Loucy (cell line): Measurements from ENCODE around the gene FOXN4.

Experiments
- H2AFZ ChIP-seq: fragments of 200-600 bp; sonication (generic); 2 replicates; pipeline ENCODE4 v1.6.0; 2016; ENCODE audit warnings: antibody characterized with exemption, mild to moderate bottlenecking, low read length, moderate library complexity
- H3F3A ChIP-seq: fragments of 200-600 bp; 2 replicates; pipeline ENCODE4 v1.6.0; 2016; ENCODE audit warnings: antibody characterized with exemption, low read depth, mild to moderate bottlenecking
- H3K27me3 ChIP-seq: fragments of 200-600 bp; sonication (generic); 2 replicates; pipeline ENCODE4 v1.6.1; 2014; ENCODE audit warnings: low read length, mild to moderate bottlenecking; ENCODE audit not compliant: insufficient read depth, poor library complexity, severe bottlenecking
- H3K36me3 ChIP-seq: fragments of 200-600 bp; sonication (generic); 2 replicates; pipeline ENCODE4 v1.6.1; 2016; ENCODE audit warnings: low read length; ENCODE audit not compliant: insufficient read depth
- H3K4me1 ChIP-seq: fragments of 200-600 bp; sonication (generic); 2 replicates; pipeline ENCODE4 v1.5.1; 2014; ENCODE audit warnings: low read length, mild to moderate bottlenecking; ENCODE audit not compliant: insufficient read depth, poor library complexity, severe bottlenecking
- H3K4me2 ChIP-seq: fragments of 200-600 bp; sonication (generic); 2 replicates; pipeline ENCODE4 v1.6.0; 2014; ENCODE audit warnings: antibody characterized with exemption, low read length, low read depth, mild to moderate bottlenecking; ENCODE audit not compliant: poor library complexity, severe bottlenecking
- H3K4me3 ChIP-seq: fragments of 200-600 bp; sonication (generic); 2 replicates; pipeline ENCODE4 v1.5.1; 2014; ENCODE audit warnings: low read length, mild to moderate bottlenecking, mixed read lengths; ENCODE audit not compliant: poor library complexity, severe bottlenecking
- H3K79me2 ChIP-seq: fragments of 200-600 bp; sonication (generic); 2 replicates; pipeline ENCODE4 v1.6.1; 2014; ENCODE audit warnings: low read length; ENCODE audit not compliant: insufficient read depth
- H3K9ac ChIP-seq: fragments of 200-600 bp; sonication (generic); 2 replicates; pipeline ENCODE4 v1.6.0; 2014; ENCODE audit warnings: mild to moderate bottlenecking, low read depth, low read length, moderate library complexity; ENCODE audit not compliant: poor library complexity, severe bottlenecking
- H3K9me2 ChIP-seq: fragments of 200-600 bp; sonication (generic); replicated peaks from 2 replicates; pipeline ENCODE4 v1.6.1; 2016; ENCODE audit warnings: low read depth, low read length, mixed read lengths
- H3K9me3 ChIP-seq: fragments of 200-600 bp; sonication (generic); 2 replicates; pipeline ENCODE4 v1.6.1; 2014; ENCODE audit warnings: mild to moderate bottlenecking, antibody characterized with exemption, low read length, low read depth; ENCODE audit not compliant: insufficient read depth
- H4K20me1 ChIP-seq: fragments of 200-600 bp; sonication (generic); 2 replicates; pipeline ENCODE4 v1.6.0; 2014; ENCODE audit warnings: antibody characterized with exemption, low read length, mild to moderate bottlenecking; ENCODE audit not compliant: insufficient read depth, poor library complexity, severe bottlenecking
- CTCF ChIP-seq: fragments of 200-600 bp; sonication (generic); conservative IDR thresholded peaks from 2 replicates; pipeline ENCODE4 v1.5.1; 2014; ENCODE audit warnings: mild to moderate bottlenecking, antibody characterized with exemption, low read length
- EZH2phosphoT487 ChIP-seq: fragments of 200-600 bp; IDR thresholded peaks from 2 replicates; pipeline ENCODE4 v1.6.1; 2018; ENCODE audit warnings: antibody characterized with exemption, mild to moderate bottlenecking, moderate library complexity, borderline replicate concordance

Gene FOXN4

GRCh38 chr12:109345428-109345827 lies 36.3 kb upstream of the FOXN4 start:
- TF ChIP-seq EZH2phosphoT487: no peak
- TF ChIP-seq CTCF: no peak
- H4K20me1 ChIP-seq: no peaks in the 10 kb centered on the region
- H3K4me1 ChIP-seq: no peaks in the 10 kb centered on the region

GRCh38 chr12:109343677-109344076 lies 34.6 kb upstream of the FOXN4 start:
- Histone ChIP-seq H2AFZ (no peak overlapping the region), H3K4me3 (no peak overlapping the region), H3K27me3 (no peaks in the 10 kb centered on the region), H3K79me2 (no peaks in the 10 kb centered on the region), H3K9me3 (no peaks in the 10 kb centered on the region), H3K4me1 (no peaks in the 10 kb centered on the region), H3K9ac (no peak overlapping the region), H3K9me2 (no peaks in the 10 kb centered on the region), H3K4me2 (no peak overlapping the region), H3K36me3 (no peaks in the 10 kb centered on the region), H4K20me1 (no peaks in the 10 kb centered on the region), H3F3A (no peaks in the 10 kb centered on the region)
- TF ChIP-seq CTCF: no peak

More at GRCh38 chr12:109345428-109345827, 36.3 kb upstream of the FOXN4 start:
- no peaks in the 10 kb centered on the region for H3K9me2 ChIP-seq
- H3F3A ChIP-seq: no peaks in the 10 kb centered on the region
- no peaks in the 10 kb centered on the region for H3K36me3 ChIP-seq
- no peaks in the 10 kb centered on the region for H3K79me2 ChIP-seq
- no peak overlapping the region for H2AFZ ChIP-seq
- H3K4me2 ChIP-seq: no peak overlapping the region
- H3K4me3 ChIP-seq: no peak overlapping the region
- no peak overlapping the region for H3K9ac ChIP-seq
- H3K9me3 ChIP-seq: no peaks in the 10 kb centered on the region
- no peaks in the 10 kb centered on the region for H3K27me3 ChIP-seq

DNA sequence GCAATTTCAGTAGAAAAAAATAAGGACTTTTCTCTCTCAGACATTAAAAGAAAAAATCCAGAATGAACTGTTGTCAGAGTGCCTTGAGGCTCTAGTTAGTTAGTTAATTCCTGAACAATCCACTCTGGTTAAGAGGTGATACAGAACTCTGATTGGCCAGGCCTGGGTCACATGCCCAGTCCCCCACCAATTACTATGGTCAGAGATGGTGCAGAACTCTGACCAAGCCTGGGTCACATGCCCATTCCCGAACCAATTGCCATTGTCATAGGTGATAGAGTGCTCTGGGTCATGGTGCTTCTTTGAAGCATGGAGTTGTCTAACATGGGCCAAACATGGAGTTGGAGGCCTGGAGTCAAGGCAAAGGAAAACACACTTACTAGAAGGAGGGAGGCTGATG lies 27.5 kb upstream of the FOXN4 start:
- H3K9me3 ChIP-seq: no peaks in the 10 kb centered on the region

More for the DNA sequence above, 27.5 kb upstream of the FOXN4 start:
- Histone ChIP-seq H3K79me2 (no peaks in the 10 kb centered on the region), H3K4me1 (no peaks in the 10 kb centered on the region), H3K27me3 (no peaks in the 10 kb centered on the region), H3K9ac (no peak overlapping the region), H3K36me3 (no peaks in the 10 kb centered on the region), H2AFZ (no peak overlapping the region), H3F3A (no peaks in the 10 kb centered on the region), H3K9me2 (no peaks in the 10 kb centered on the region), H3K4me3 (no peak overlapping the region), H4K20me1 (no peaks in the 10 kb centered on the region), H3K4me2 (no peak overlapping the region)
- no peak for TF ChIP-seq EZH2phosphoT487
- TF ChIP-seq CTCF: no peak
